Adrenal gland (tissue), 12 donors: ENCODE results near the gene MRNIP. TPM values are rescaled to one million over a fixed set of nuclear protein-coding genes. Genes with fewer than 3 reads are reported as not detected.
A peak's percentile ranks its signal among the peaks of the same experiment; 100 is the strongest.

Source experiments
- DNase-seq, 7 donors: peaks; one replicate each; pipeline ENCODE4 v3.0.0-alpha.2; 2019 to 2020
- H3K27ac ChIP-seq, 5 donors: fragments of 200-600 bp; sonication (generic) in 4 of 5; 1 replicate in 3 of 5; 2 replicates in 2 of 5; pipeline versions ENCODE4 v1.5.1 to v1.8.0; 2016 to 2020; ENCODE audit warnings: mild to moderate bottlenecking in 1 of 5
- H3K27me3 ChIP-seq: fragments of 200-600 bp; 2 replicates; pipeline ENCODE4 v1.8.0; 2021
- H3K36me3 ChIP-seq, 2 donors: fragments of 200-600 bp; replicated peaks in 1 of 2; 1 replicate in 1 of 2; 2 replicates in 1 of 2; pipeline versions ENCODE4 v1.5.1 to v1.8.0; 2018 to 2022
- H3K4me1 ChIP-seq, 2 donors: fragments of 200-600 bp; replicated peaks in 1 of 2; 1 replicate in 1 of 2; 2 replicates in 1 of 2; pipeline versions ENCODE4 v1.5.1 to v1.8.0; 2018 to 2021
- H3K4me3 ChIP-seq, 4 donors: fragments of 200-600 bp; sonication (generic) in 3 of 4; one replicate each; pipeline ENCODE4 v1.5.1; 2016 to 2018
- H3K9me3 ChIP-seq, 3 donors: fragments of 200-600 bp; sonication (generic) in 1 of 3; replicated peaks in 1 of 3; 1 replicate in 2 of 3; 2 replicates in 1 of 3; pipeline versions ENCODE4 v1.5.1 to v1.8.0; 2016 to 2021
- CTCF ChIP-seq, 6 experiments: fragments of 450-650 bp in 4 of 6; fragments of 200-600 bp in 2 of 6; sonication (generic) in 1 of 6; IDR thresholded peaks; 1 replicate in 5 of 6; 2 replicates in 1 of 6; pipeline versions ENCODE4 v1.5.1 to v1.8.0; 2016 to 2021; ENCODE audit warnings: antibody characterized with exemption in 6 of 6, mild to moderate bottlenecking in 2 of 6, moderate library complexity in 1 of 6
- POLR2A ChIP-seq, 2 donors: fragments of 450-650 bp; IDR thresholded peaks; one replicate each; pipeline ENCODE4 v1.6.1; 2017; ENCODE audit warnings: antibody characterized with exemption in 2 of 2, mild to moderate bottlenecking in 2 of 2, moderate library complexity in 1 of 2
- WGBS, 4 donors: extraction: QIAGEN DNeasy Blood & Tissue Kit in 2 of 4; methylation state at CpG; one replicate each; pipeline versions ENCODE4 v1.1.5 to v1.1.7; 2013 to 2017; 5-methylcytosine and 5-hydroxymethylcytosine counted together
- intact Hi-C, 2 donors: fragments of 100-400 bp; cut with DNase I; formaldehyde crosslinking; loops; one replicate each; pipeline versions ENCODE4 v1.14.1 to v1.15.0; 2022 to 2023
- polyA plus RNA-seq, 3 donors: library from polyadenylated mRNA; stranded (reverse); fragments of 200-250 nt in 2 of 3; fragments of 350-450 nt in 1 of 3; fragmentation: Illumina TruSeq in 1 of 3; extraction: RNeasy Lipid Tissue Mini Kit (QIAGEN cat#74804) in 1 of 3; gene quantifications; one replicate each; pipeline ENCODE4 v1.2.3, GENCODE V29; 2013 to 2014
- total RNA-seq, 9 donors: library from RNA; depleted of rRNA in 4 of 9; stranded (reverse); fragments of >200 nt in 4 of 9; fragments of 120-200 nt in 1 of 9; fragmentation: NEBNext Ultra II Directional in 1 of 9; extraction: Animal tissue kit (Norgen Biotek cat#: 25700) in 1 of 9; gene quantifications; one replicate each; pipeline versions ENCODE4 v1.1.0 to v1.2.4, GENCODE V29; 2013 to 2023
- donor health status: healthy with polysubstance abuse.
- donor health status: Bipolar disorder and iron deficiency.
- donor health status: DM: yes; HTN: yes; CAD: no.
- donor health status: DM: no; HTN: no; CAD: no.
- donor health status: DM: no; HTN: no; CAD: no.
- donor health status: DM: yes; HTN: yes; CAD: no.

The MRNIP gene
- total and polyA plus RNA-seq, 12 donors, result 12.3 to 129 (median 32.2) TPM

GRCh38 chr5:179863449-179864085, 5.0 kb upstream of the MRNIP start:
- Histone ChIP-seq H3K4me3 (no peak overlapping the region), H3K27me3 (no peaks in the 10 kb centered on the region), H3K36me3 (peaks cover 0 to 45% of the 10 kb centered on the region in 2 donors), H3K4me1 (peaks cover 6 to 10% of the 10 kb centered on the region in 2 donors), H3K27ac (no peak overlapping the region), H3K9me3 (no peaks in the 10 kb centered on the region)
- DNase-seq, result no peak
- WGBS, 4 donors, result 94 to 97% (median 95%) methylated on average over 28 to 31 of the region's 31 CpGs
- intact Hi-C loops, result no loop called here
- no peak for TF ChIP-seq CTCF (IDR thresholded peaks at IDR 0.05)
- no peak for TF ChIP-seq POLR2A (IDR thresholded peaks at IDR 0.05)

GRCh38 chr5:179862891-179863290, 4.3 kb upstream of the MRNIP start:
- no peak for DNase-seq
- H3K4me1 ChIP-seq, result peaks cover 6 to 10% of the 10 kb centered on the region in 2 donors
- no peaks in the 10 kb centered on the region for H3K27me3 ChIP-seq
- no peak for TF ChIP-seq POLR2A (IDR thresholded peaks at IDR 0.05)
- no peak for TF ChIP-seq CTCF (IDR thresholded peaks at IDR 0.05)
- peaks cover 0 to 45% of the 10 kb centered on the region in 2 donors for H3K36me3 ChIP-seq
- intact Hi-C loops, result no loop called here
- no peaks in the 10 kb centered on the region for H3K9me3 ChIP-seq
- H3K27ac ChIP-seq, result no peak overlapping the region
- no peak overlapping the region for H3K4me3 ChIP-seq
- 96 to 100% (median 98%) methylated on average over 9 of the region's 9 CpGs; no CpG with 5 or more reads in 1 of the 4 donors for WGBS, 4 donors

GRCh38 chr5:179862296-179862695, 3.7 kb upstream of the MRNIP start:
- Histone ChIP-seq H3K27ac (no peak overlapping the region), H3K27me3 (no peaks in the 10 kb centered on the region), H3K4me3 (no peak overlapping the region), H3K36me3 (peaks cover 0 to 41% of the 10 kb centered on the region in 2 donors), H3K9me3 (no peaks in the 10 kb centered on the region), H3K4me1 (peaks cover 6 to 10% of the 10 kb centered on the region in 2 donors)
- no peak for DNase-seq
- 95 to 100% (median 99%) methylated on average over 2 of the region's 2 CpGs for WGBS, 4 donors
- no peak for TF ChIP-seq POLR2A (IDR thresholded peaks at IDR 0.05)
- intact Hi-C loops, result no loop called here

- intact Hi-C loops, result no loop called here
- Histone ChIP-seq H3K4me3 (no peak overlapping the region), H3K27ac (no peak overlapping the region), H3K36me3 (peaks cover 0 to 32% of the 10 kb centered on the region in 2 donors), H3K9me3 (no peaks in the 10 kb centered on the region), H3K4me1 (peaks cover 6 to 10% of the 10 kb centered on the region in 2 donors), H3K27me3 (no peaks in the 10 kb centered on the region)
- WGBS, 4 donors, result 78 to 86% (median 79%) methylated on average over 11 of the region's 11 CpGs
- TF ChIP-seq CTCF (IDR thresholded peaks at IDR 0.05) (no peak), POLR2A (IDR thresholded peaks at IDR 0.05) (no peak)
- DNase-seq, result no peak
These were observed 1.7 kb upstream of the MRNIP start for GRCh38 chr5:179860301-179860700.

GRCh38 chr5:179858241-179858585, 404 bp downstream of the MRNIP start:
- TF ChIP-seq CTCF (IDR thresholded peaks at IDR 0.05) (no peak), POLR2A (IDR thresholded peaks at IDR 0.05) (no peak)
- Histone ChIP-seq H3K36me3 (peaks cover 0 to 11% of the 10 kb centered on the region in 2 donors), H3K4me1 (peaks cover 6 to 10% of the 10 kb centered on the region in 2 donors), H3K9me3 (no peaks in the 10 kb centered on the region), H3K27ac (peak overlapping the region in 4 of 5 donors; percentile 36 to 93 (median 86)), H3K4me3 (peak overlapping the region; percentile 55 to 94 (median 76)), H3K27me3 (no peaks in the 10 kb centered on the region)
- intact Hi-C loops, result loop anchor here in 1 of 2 donors (10.0 kb wide), 1 partner anchor 53 kb away; the partner anchor contains the start of gene MGAT4B
- DNase-seq, result peak in 4 of 7 donors; percentile 39 to 47 (median 43)
- 0 to 4% (median 0%) methylated on average over 9 to 32 of the region's 32 CpGs for WGBS, 4 donors
